IMR-90 (cell line): ENCODE results near the gene GTPBP3. TPM values are rescaled to one million over a fixed set of nuclear protein-coding genes. Genes with fewer than 3 reads are reported as not detected.

Source experiments
- ATAC-seq: fragments of 200-7000 bp; cut with Tn5 transposase; 2 replicates; pipeline ENCODE4 v1.9.1; 2020; ENCODE audit warnings: low read depth, mild to moderate bottlenecking, moderate library complexity
- BruUV-seq: library from RNA; stranded (reverse); fragments of 400-500 nt; replicated peaks from 2 replicates; lab custom pipeline; 2021; lab: Mats Ljungman, UMichigan
- CTCF ChIA-PET: fragments of 300-600 bp; formaldehyde crosslinking; extraction: SDS; loops from one replicate; lab custom pipeline; 2021; ENCODE audit warnings: antibody characterized with exemption; lab: Yijun Ruan, JAX
- POLR2A ChIA-PET: fragments of 300-600 bp; sonication (Branson Sonifier 250); formaldehyde crosslinking; loops from one replicate; lab custom pipeline; 2022; ENCODE audit warnings: antibody characterized with exemption; ENCODE audit not compliant: unreplicated experiment; lab: Charles Lee
- DNase-seq: peaks from one replicate; pipeline ENCODE4 v3.0.0; 2013
- H2AFZ ChIP-seq: replicated peaks from 2 replicates; pipeline ENCODE3; 2013; ENCODE audit warnings: low read length, mild to moderate bottlenecking; ENCODE audit not compliant: poor library complexity
- H2AK5ac ChIP-seq: 2 replicates; pipeline ENCODE4 v1.6.1; 2013; ENCODE audit warnings: low read depth, low read length, inconsistent platforms
- H2AK9ac ChIP-seq: replicated peaks from 2 replicates; pipeline ENCODE3; 2013; ENCODE audit warnings: mild to moderate bottlenecking, low read depth, low read length, moderate library complexity; ENCODE audit not compliant: poor library complexity
- H2BK120ac ChIP-seq: 2 replicates; pipeline ENCODE4 v1.6.1; 2013; ENCODE audit warnings: low read depth, low read length, inconsistent platforms
- H2BK15ac ChIP-seq: 3 replicates; pipeline ENCODE4 v1.6.1; 2013; ENCODE audit warnings: low read depth, low read length, inconsistent platforms
- H2BK20ac ChIP-seq: 2 replicates; pipeline ENCODE4 v1.6.1; 2013; ENCODE audit warnings: low read depth, mild to moderate bottlenecking, inconsistent platforms, low read length, moderate library complexity
- H2BK5ac ChIP-seq: 2 replicates; pipeline ENCODE4 v1.6.1; 2013; ENCODE audit warnings: mild to moderate bottlenecking, low read depth, low read length, inconsistent platforms; ENCODE audit not compliant: poor library complexity, severe bottlenecking
- H3K14ac ChIP-seq: replicated peaks from 2 replicates; pipeline ENCODE4 v1.6.1; 2013; ENCODE audit warnings: low read depth, low read length, inconsistent platforms
- H3K18ac ChIP-seq: 2 replicates; pipeline ENCODE4 v1.6.1; 2013; ENCODE audit warnings: low read depth, low read length, control low read depth
- H3K23ac ChIP-seq: 2 replicates; pipeline ENCODE4 v1.6.1; 2013; ENCODE audit warnings: low read depth, low read length, inconsistent platforms
- H3K27ac ChIP-seq: 2 replicates; pipeline ENCODE4 v1.5.1; 2013; ENCODE audit warnings: mild to moderate bottlenecking, control low read depth, low read length; ENCODE audit not compliant: insufficient read depth
- H3K27me3 ChIP-seq: 2 replicates; pipeline ENCODE4 v1.6.1; 2013; ENCODE audit warnings: low read length; ENCODE audit not compliant: control insufficient read depth, insufficient read depth
- H3K36me3 ChIP-seq: 2 replicates; pipeline ENCODE4 v1.6.1; 2013; ENCODE audit warnings: low read length, mixed read lengths; ENCODE audit not compliant: control insufficient read depth, insufficient read depth
- H3K4ac ChIP-seq: 2 replicates; pipeline ENCODE4 v1.6.1; 2013; ENCODE audit warnings: low read depth, low read length, inconsistent platforms
- H3K4me1 ChIP-seq: 2 replicates; pipeline ENCODE4 v1.6.1; 2013; ENCODE audit warnings: low read length, mixed read lengths; ENCODE audit not compliant: control insufficient read depth, insufficient read depth
- H3K4me2 ChIP-seq: 2 replicates; pipeline ENCODE4 v1.6.1; 2013; ENCODE audit warnings: low read depth, mild to moderate bottlenecking, control low read depth, low read length, moderate library complexity
- H3K4me3 ChIP-seq: 2 replicates; pipeline ENCODE4 v1.5.1; 2013; ENCODE audit warnings: low read depth, mild to moderate bottlenecking, control low read depth, low read length, moderate library complexity; ENCODE audit not compliant: insufficient read depth
- H3K56ac ChIP-seq: 2 replicates; pipeline ENCODE4 v1.6.1; 2013; ENCODE audit warnings: low read length, inconsistent platforms; ENCODE audit not compliant: insufficient read depth; ENCODE audit errors: extremely low read depth
- H3K79me1 ChIP-seq, 2 experiments: 2 replicates each; pipeline ENCODE4 v1.6.1; 2013; ENCODE audit warnings: low read length in 2 of 2, inconsistent platforms in 1 of 2, low read depth in 1 of 2
- H3K9ac ChIP-seq: 2 replicates; pipeline ENCODE4 v1.6.1; 2013; ENCODE audit warnings: low read depth, low read length, control low read depth
- H3K9me1 ChIP-seq: 2 replicates; pipeline ENCODE4 v1.6.1; 2013; ENCODE audit warnings: low read length, inconsistent platforms; ENCODE audit not compliant: insufficient read depth
- H3K9me3 ChIP-seq: 2 replicates; pipeline ENCODE4 v1.6.1; 2013; ENCODE audit warnings: low read length; ENCODE audit not compliant: control insufficient read depth, insufficient read depth
- H4K20me1 ChIP-seq: 2 replicates; pipeline ENCODE4 v1.6.1; 2013; ENCODE audit warnings: low read length, inconsistent platforms; ENCODE audit not compliant: insufficient read depth
- H4K5ac ChIP-seq: 2 replicates; pipeline ENCODE4 v1.6.1; 2013; ENCODE audit warnings: mild to moderate bottlenecking, low read depth, low read length, control low read depth
- H4K8ac ChIP-seq, 2 experiments: 2 replicates each; pipeline ENCODE4 v1.6.1; 2013; ENCODE audit warnings: low read depth in 2 of 2, low read length in 2 of 2, control low read depth in 1 of 2, inconsistent platforms in 1 of 2
- H4K91ac ChIP-seq: 2 replicates; pipeline ENCODE4 v1.6.1; 2013; ENCODE audit warnings: low read depth, low read length, inconsistent platforms; ENCODE audit not compliant: insufficient read depth
- BHLHE40 ChIP-seq: fragments of 150-350 bp; IDR thresholded peaks from 2 replicates; pipeline ENCODE4 v1.6.1; 2016; ENCODE audit warnings: mild to moderate bottlenecking, low read depth, low read length
- CEBPB ChIP-seq: IDR thresholded peaks from 2 replicates; pipeline ENCODE4 v1.6.1; 2012; ENCODE audit warnings: low read depth, low read length, improper control_type of control experiment
- CHD1 ChIP-seq: IDR thresholded peaks from 2 replicates; pipeline ENCODE4 v1.6.1; 2012; ENCODE audit warnings: low read depth, low read length, improper control_type of control experiment
- CTCF ChIP-seq: conservative IDR thresholded peaks from 2 replicates; pipeline ENCODE4 v1.5.1; 2012; ENCODE audit warnings: mild to moderate bottlenecking, low read depth, low read length, improper control_type of control experiment
- ELK1 ChIP-seq: fragments of 150-350 bp; IDR thresholded peaks from 2 replicates; pipeline ENCODE4 v1.6.1; 2016; ENCODE audit warnings: low read depth, mild to moderate bottlenecking, low read length, moderate library complexity, borderline replicate concordance
- FOS ChIP-seq: fragments of 150-350 bp; IDR thresholded peaks from 2 replicates; pipeline ENCODE4 v1.6.1; 2016; ENCODE audit warnings: low read depth, low read length
- MAFK ChIP-seq: IDR thresholded peaks from 2 replicates; pipeline ENCODE4 v1.6.1; 2012; ENCODE audit warnings: low read depth, low read length, improper control_type of control experiment
- MAZ ChIP-seq: IDR thresholded peaks from 2 replicates; pipeline ENCODE4 v1.6.1; 2012; ENCODE audit warnings: low read depth, mild to moderate bottlenecking, low read length, improper control_type of control experiment, moderate library complexity, borderline replicate concordance
- MXI1 ChIP-seq: IDR thresholded peaks from 2 replicates; pipeline ENCODE4 v1.6.1; 2012; ENCODE audit warnings: low read depth, mild to moderate bottlenecking, low read length, moderate library complexity, borderline replicate concordance
- NFE2L2 ChIP-seq: fragments of 150-350 bp; IDR thresholded peaks from 2 replicates; pipeline ENCODE4 v1.6.1; 2016; ENCODE audit warnings: low read depth, mild to moderate bottlenecking, low read length
- POLR2A ChIP-seq: IDR thresholded peaks from 2 replicates; pipeline ENCODE4 v1.6.1; 2012; ENCODE audit warnings: mild to moderate bottlenecking, low read depth, low read length
- RAD21 ChIP-seq: IDR thresholded peaks from 2 replicates; pipeline ENCODE4 v1.6.1; 2012; ENCODE audit warnings: low read length, improper control_type of control experiment
- RCOR1 ChIP-seq: IDR thresholded peaks from 2 replicates; pipeline ENCODE4 v1.6.1; 2012; ENCODE audit warnings: mild to moderate bottlenecking, low read length, improper control_type of control experiment; ENCODE audit not compliant: insufficient replicate concordance
- RFX5 ChIP-seq: IDR thresholded peaks from 2 replicates; pipeline ENCODE4 v1.8.0; 2012; ENCODE audit warnings: low read depth, mild to moderate bottlenecking, low read length, moderate library complexity
- SMC3 ChIP-seq: fragments of 150-350 bp; IDR thresholded peaks from 2 replicates; pipeline ENCODE4 v1.6.1; 2016; ENCODE audit warnings: low read depth, mild to moderate bottlenecking, antibody characterized with exemption, low read length, moderate library complexity
- USF2 ChIP-seq: fragments of 150-350 bp; IDR thresholded peaks from 2 replicates; pipeline ENCODE4 v1.6.1; 2017; ENCODE audit warnings: mild to moderate bottlenecking, antibody characterized with exemption, low read length, low read depth
- WGBS, 2 experiments: methylation state at CpG; one replicate each; pipeline versions ENCODE4 v1.1.5 to v1.1.7; 2013; ENCODE audit warnings: missing lambda C conversion rate in 2 of 2; ENCODE audit not compliant: insufficient read length in 1 of 2; ENCODE audit errors: extremely low coverage in 2 of 2; 5-methylcytosine and 5-hydroxymethylcytosine counted together
- dilution Hi-C: fragments of 300-500 bp; cut with HindIII; formaldehyde crosslinking; loops from one replicate; pipeline ENCODE4 v1.14.3; 2018; ENCODE audit warnings: low sequenced_read_pairs; ENCODE audit not compliant: unreplicated experiment
- in situ Hi-C: fragments of 300-500 bp; cut with MboI; formaldehyde crosslinking; loops from 3 replicates; pipeline ENCODE4 v1.14.3; 2019; ENCODE audit warnings: low sequenced_read_pairs, inconsistent platforms, mixed read lengths
- intact Hi-C: fragments of 100-400 bp; cut with micrococcal nuclease; formaldehyde crosslinking; loops from 2 replicates; pipeline ENCODE4 v1.10.0; 2022
- polyA plus RNA-seq, 3 experiments: library from polyadenylated mRNA; depleted of rRNA; stranded (reverse); fragments of >200 nt; gene quantifications; 2 replicates each; pipeline ENCODE4 v1.2.3, GENCODE V29; 2012; ENCODE audit warnings: low replicate concordance in 1 of 3
- total RNA-seq: library from RNA; depleted of rRNA; stranded (reverse); fragments of >200 nt; gene quantifications from 2 replicates; pipeline ENCODE4 v1.2.3, GENCODE V29; 2012

The GTPBP3 gene
- total and polyA plus RNA-seq, 2 of the 4 experiments (the other 2 are of a cell fraction): 4.3 to 15.1 TPM

GRCh38 chr19:17379221-17379631 lies 41.9 kb downstream of the GTPBP3 start:
- POLR2A ChIA-PET: no interaction called here
- H4K91ac ChIP-seq: no peak overlapping the region
- H3K56ac ChIP-seq: no peak overlapping the region
- TF ChIP-seq MAFK (no peak), FOS (no peak), ELK1 (no peak), CTCF (no peak), RCOR1 (no peak), USF2 (no peak), MAZ (no peak), SMC3 (no peak), CEBPB (no peak), BHLHE40 (no peak), CHD1 (no peak), RAD21 (no peak), NFE2L2 (no peak), MXI1 (no peak), RFX5 (no peak), POLR2A (no peak)
- no peaks in the 10 kb centered on the region for H3K79me1 ChIP-seq
- CTCF ChIA-PET: no interaction called here
- H2BK120ac ChIP-seq: no peak overlapping the region
- intact Hi-C loops: no loop called here
- H3K18ac ChIP-seq: no peak overlapping the region
- H4K8ac ChIP-seq: no peak overlapping the region
- in situ Hi-C loops: no loop called here
- no peak overlapping the region for H4K5ac ChIP-seq
- WGBS, 2 experiments: 10% methylated on average over 2 of the region's 14 CpGs; no CpG with 5 or more reads in 1 of the 2 experiments
- H2AFZ ChIP-seq: no peak overlapping the region
- H2BK5ac ChIP-seq: no peak overlapping the region
- no TSS peak for BruUV-seq
- no peaks in the 10 kb centered on the region for H3K36me3 ChIP-seq
- H2AK9ac ChIP-seq: no peak overlapping the region
- no peak overlapping the region for H2AK5ac ChIP-seq
- no peak overlapping the region for H3K14ac ChIP-seq
- no peak overlapping the region for H3K4me2 ChIP-seq
- H2BK20ac ChIP-seq: no peak overlapping the region
- ATAC-seq: no peak
- no peak overlapping the region for H3K27ac ChIP-seq
- no peak overlapping the region for H3K4me3 ChIP-seq
- DNase-seq: no peak
- peaks cover 4% of the 10 kb centered on the region for H3K9me3 ChIP-seq
- no peak overlapping the region for H2BK15ac ChIP-seq
- H3K4ac ChIP-seq: no peak overlapping the region
- H3K23ac ChIP-seq: no peak overlapping the region
- peaks cover 10% of the 10 kb centered on the region; the same call in 1 of the 2 replicates for H3K27me3 ChIP-seq
- dilution Hi-C loops: no loop called here
- H3K9ac ChIP-seq: no peak overlapping the region
- H3K9me1 ChIP-seq: no peaks in the 10 kb centered on the region
- no peaks in the 10 kb centered on the region for H4K20me1 ChIP-seq
- no peaks in the 10 kb centered on the region for H3K4me1 ChIP-seq
